TTC549 (cell line): ENCODE results near the gene SORBS2.

Source experiments
- FAIRE-seq: peaks from 2 replicates; lab custom pipeline; 2012; peaks lifted over from hg19 to GRCh38; lab: Jason Lieb, UNC

The SORBS2 gene

DNA sequence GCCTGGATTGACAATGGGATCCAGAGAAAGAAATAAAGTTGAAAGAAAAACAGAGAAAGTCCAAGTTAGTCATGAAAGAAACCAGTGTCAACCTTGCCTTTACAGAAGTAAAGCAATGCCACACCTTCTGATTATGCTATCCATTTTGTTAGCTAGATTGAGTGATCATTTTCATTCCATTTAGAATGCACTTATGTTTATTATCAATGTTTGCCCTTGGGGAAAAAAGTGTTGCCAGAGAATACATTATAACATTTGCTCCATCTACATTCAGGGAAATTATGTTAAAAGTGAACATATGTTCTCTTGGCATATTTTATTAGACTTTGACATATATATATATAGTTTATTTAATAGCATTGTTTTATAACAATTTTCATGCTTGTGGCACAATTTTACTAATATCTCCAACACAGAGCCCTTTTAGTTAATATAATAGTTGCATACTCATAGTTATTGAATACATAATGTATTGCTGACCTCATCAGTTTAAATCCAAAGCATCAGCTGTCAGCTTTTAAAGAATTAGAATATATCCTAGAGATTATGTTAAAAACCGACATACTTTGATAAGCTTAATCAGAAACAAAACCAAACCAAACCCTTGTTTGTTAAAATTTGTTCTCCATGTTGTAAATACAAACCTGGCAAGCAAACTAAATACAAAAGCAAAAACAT is 134.2 kb downstream of the SORBS2 start:
- FAIRE-seq, result no peak

- no peak for FAIRE-seq
These were observed 139.4 kb downstream of the SORBS2 start for GRCh38 chr4:185672618-185673017.

DNA sequence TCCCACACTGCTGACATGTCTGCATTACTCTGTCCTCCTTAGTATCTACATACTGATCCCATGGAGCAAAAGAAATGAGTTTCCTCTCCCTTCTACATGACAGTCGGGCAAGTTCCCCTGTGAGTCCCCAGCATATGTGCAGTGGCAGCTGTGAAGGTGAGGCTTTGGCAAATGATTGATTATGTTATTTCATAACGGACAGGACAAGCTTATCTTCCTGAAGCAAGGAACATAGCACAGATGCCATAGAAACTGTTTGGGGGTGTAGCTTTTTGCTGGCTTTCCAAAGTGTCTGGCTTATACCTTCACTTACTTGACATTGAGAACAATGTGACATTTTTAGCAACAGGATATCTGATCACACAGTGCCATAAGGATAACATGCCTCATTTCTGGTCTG is 139.8 kb downstream of the SORBS2 start:
- no peak for FAIRE-seq

DNA sequence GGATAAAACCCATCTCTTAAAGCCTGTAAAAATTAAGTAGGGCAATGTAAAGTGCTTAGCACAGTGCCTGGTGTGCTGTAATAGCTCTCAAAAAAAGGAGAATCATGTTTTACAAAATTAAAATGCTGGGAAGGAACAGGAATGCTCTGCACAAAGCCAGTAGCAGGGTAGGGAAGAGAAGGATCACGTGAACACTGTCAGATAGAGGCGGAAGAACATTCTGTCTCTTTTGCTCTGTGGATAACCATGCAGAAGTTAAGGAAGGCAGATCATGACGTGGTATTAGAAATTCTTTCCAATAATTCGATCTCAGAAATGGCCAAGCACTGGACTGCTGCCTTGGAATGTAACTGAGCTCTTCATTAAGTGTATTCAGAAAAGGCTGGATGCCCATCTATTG is 140.5 kb downstream of the SORBS2 start:
- no peak for FAIRE-seq

- FAIRE-seq, result no peak
These were observed 140.9 kb downstream of the SORBS2 start for GRCh38 chr4:185671066-185671465.

DNA sequence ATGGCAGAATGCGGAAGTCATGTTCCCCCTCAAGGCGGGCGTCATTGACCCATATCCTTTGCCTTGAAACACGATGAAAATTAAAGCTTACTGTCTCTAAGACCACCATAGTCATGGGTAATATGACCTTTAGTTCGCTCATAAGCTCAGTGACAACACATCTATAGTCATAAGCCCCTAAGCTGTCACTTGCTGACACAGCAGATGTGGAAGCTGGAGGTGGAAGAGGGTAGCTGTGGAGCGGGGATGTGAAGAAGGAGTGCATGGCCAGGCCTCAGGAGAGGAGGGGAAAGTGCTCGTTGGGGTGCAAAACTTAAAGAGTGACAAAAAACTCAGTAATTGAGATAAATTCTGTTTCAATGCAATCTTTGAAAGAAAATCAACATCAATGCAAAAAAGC is 142.7 kb downstream of the SORBS2 start:
- FAIRE-seq, result no peak

DNA sequence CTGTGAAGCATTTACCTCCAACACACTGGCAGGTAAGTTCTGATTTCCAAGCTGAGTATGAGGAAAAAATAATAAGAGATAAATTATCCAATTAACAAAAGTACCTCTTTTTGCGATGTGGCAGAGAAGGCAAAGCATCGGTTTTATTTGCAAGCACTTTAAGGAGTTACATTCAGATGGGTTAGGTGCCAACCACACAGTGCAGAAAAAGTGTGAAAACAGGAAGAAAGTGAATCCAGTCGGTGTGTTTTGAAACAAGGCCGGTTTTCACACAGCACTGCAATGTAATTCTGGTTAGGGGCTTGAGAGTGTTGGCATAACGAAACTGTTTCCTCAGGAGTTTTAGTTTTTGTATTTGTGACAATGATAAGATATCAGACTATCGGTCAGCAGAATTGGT is 145.8 kb downstream of the SORBS2 start:
- no peak for FAIRE-seq

- FAIRE-seq, result no peak
These were observed 146.3 kb downstream of the SORBS2 start for GRCh38 chr4:185665655-185666054.

DNA sequence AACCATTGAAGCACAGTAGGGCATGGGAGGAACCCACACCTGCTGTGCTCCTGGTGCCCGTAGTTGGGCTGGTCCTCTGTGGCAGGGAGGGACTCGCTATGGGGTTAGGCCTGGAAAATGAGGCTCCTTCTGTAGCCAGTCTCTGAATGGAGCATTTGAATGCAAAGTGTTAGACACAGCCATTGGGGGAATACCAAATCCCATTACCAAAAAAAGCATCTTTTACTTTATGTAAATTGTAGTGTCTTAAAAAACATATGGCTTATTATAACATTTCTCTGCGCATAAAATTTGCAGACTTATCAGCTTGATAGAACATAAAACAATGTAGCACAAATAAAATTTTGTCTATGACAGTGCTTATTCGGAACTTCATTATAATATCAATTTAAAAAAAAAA is 147.5 kb downstream of the SORBS2 start:
- no peak for FAIRE-seq

DNA sequence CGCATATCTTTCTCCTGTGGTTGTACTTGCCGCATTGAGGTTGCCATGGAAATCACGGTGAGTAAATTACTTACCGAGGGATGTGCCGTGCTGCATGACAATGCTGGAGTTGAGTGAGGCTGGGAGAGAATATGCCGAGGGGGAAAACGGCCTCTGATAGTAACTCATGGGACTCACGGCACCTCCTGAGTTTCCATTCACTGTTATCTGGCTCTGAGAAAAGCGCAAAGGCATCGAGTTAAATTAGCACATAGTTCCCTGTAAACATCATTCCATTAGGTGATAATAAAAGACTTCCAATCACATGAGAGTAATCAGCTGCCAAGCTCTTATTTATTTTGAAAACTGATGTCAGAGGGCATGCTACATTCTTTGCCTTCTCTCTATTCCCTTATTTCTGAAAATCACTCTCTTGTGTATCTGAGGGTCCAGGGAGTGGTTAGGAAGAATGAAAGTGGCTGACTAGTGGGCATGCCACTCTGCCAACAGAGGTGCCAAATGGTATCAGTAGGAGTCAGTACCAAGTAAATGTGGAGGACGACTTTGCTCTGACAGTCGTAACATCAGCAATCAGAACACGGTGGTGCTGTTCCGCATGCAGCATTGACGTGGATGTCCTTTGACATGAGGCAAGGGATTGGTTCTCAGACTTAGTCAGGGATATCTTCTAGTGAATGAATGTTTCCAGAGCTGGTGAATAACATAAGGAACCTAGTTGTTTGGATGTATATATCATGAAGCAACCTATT is 149.8 kb downstream of the SORBS2 start:
- FAIRE-seq, result no peak

DNA sequence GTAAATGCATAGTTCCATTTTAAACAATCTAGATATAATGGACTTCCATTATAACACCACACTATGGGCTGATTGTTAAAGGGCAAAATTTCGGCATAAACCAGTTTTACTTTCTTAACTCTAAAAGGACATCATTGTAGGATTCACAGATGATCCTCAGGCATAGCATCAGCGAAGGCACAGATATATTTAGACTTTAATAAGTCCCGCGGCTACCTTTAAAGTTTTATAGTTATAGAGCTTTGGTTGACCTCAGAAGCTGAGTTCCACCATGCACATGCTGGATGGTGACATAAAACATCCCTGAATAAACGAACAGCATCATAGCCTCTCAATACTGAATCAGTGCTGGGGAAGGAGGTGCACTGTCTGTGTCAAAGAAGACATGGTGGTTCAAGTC is 151.7 kb downstream of the SORBS2 start:
- no peak for FAIRE-seq

DNA sequence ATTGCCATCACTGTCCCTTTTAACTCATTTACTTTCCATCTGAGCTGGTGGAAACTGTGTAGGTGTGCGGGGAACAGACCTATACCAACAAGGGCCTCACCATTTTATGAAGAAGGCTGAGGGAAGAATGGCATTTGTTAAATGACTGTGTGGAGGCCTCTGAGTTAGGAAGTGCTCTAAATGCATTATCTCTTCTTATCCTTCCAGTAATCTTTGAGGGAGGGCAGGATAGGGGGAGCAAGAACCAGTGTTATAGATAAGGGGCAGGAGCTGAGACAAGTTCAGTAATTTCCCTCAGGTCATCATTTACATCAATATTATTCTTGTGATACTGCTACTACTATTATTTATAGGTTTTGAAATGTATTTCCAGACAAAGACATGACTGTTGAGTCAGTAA is 154.3 kb downstream of the SORBS2 start:
- FAIRE-seq, result no peak

GRCh38 chr4:185657183-185657582 is 154.8 kb downstream of the SORBS2 start:
- no peak for FAIRE-seq

GRCh38 chr4:185656467-185656931 is 155.5 kb downstream of the SORBS2 start:
- no peak for FAIRE-seq

DNA sequence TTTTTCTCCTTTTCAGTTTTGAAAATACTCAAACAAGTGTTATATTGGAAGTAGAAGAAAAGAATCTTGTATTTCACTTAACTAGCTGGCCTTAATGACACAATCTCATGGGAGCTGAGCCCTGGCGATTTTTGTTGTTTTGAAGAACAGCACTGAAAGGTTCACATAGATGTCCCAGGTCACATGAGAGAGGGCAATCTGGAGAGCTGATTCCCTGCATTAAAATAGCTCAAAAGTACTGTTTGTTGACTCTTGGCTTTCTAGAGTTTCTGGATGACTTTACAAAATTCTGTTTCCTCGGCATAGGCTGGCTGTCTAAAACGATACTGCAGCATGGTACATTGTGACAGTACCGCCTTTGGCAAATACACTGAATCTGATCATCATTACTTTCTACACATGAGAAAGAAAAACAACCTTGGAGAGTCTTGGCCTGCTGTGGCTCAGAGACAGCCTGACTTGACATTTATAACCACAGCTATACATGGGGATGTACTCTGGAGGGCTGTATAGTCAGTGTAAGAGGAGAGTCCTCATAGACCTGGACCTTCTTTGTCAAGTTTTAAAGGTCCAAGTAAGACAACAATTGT is 156.9 kb downstream of the SORBS2 start:
- no peak for FAIRE-seq

DNA sequence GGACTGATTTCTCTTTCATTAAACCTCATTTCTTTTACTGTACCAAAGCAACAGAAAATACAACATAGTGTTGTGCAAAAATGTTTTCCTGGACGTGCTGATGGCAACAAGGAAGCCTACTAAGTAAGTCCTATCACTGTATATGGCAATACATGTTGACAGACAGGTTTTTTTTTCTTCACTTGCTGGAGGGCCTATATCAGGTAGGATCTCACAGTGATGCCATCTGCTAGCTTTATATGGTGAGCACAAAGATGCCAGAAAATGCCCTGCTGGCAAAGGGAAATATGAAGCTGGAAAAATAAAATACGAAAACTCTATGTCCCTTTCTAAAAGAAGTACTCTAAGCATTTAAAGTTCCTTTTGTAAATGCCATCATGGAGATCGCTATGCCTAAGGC is 157.7 kb downstream of the SORBS2 start:
- no peak for FAIRE-seq

- no peak for FAIRE-seq
These were observed 160.1 kb downstream of the SORBS2 start for GRCh38 chr4:185651851-185652250.

DNA sequence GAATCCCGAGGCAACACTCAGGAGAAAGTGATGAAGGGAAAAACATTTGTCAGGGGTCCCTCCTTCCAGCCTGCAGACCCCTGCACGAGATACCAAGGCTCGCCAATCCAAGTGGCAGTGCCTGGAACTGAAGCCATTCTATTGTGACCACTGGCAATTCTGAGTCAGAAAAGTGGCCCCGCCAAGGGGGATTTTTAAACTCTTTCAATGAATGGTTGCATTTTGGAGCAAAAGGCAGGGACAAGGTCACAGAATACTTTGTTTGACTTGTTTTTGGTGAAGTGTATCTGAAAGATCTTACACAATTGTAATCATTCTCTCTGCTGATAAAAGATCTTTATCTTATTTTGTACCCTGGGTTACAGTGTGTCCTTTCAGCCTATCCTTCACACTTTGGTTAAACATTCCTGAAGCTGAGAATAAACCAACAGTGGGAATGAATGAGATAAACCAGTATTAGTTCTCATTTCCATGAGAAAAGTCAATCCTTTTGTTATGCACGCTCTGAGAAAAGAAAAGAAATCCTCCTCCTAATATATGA is 160.8 kb downstream of the SORBS2 start:
- no peak for FAIRE-seq

GRCh38 chr4:185648631-185649030 is 163.4 kb downstream of the SORBS2 start:
- FAIRE-seq, result no peak

DNA sequence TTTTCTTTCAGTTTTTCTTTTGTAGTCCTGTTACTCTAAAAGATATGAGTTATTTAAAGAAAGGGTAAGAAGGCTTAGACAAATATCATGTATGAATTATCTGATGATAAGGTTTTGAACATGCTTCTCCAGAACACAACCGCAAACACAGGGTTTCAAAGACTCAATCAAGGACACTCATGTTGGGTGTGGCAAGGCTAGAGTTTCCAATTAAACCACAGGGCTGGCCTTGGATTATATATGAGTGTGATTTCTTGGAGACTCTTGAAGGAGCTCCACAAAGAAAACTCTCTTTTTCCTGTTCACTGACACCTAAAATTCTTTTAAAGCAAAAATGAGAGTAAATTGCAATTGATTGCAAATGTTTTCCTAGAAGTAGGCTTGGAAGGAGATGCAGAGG is 166.6 kb downstream of the SORBS2 start:
- FAIRE-seq, result no peak

- no peak for FAIRE-seq
These were observed 167.6 kb downstream of the SORBS2 start for GRCh38 chr4:185644408-185644807.

DNA sequence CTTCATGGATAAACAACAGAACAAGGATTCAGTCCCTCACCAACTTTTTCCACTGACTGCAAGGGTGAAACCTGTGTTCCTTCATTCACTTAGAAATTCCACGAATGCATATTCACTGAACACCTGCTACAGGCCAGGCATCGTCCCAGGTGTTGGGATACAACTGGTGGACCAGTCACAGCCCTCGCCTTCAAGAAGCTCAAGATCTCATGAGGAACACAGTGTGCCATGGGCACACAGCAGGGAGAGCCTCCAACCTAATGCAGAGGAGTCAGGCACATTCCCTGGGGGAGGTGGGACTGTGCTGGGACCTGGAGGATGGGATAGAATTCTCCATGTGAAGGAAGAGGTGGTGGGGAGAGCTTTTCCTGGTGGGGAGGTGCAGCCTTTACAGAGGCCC is 169.1 kb downstream of the SORBS2 start:
- no peak for FAIRE-seq
